Hepatocyte (in vitro differentiated cells): ENCODE results near the gene CCSER2. TPM values are rescaled to one million over a fixed set of nuclear protein-coding genes. Genes with fewer than 3 reads are reported as not detected.

Source experiments
- DNase-seq: peaks from one replicate; pipeline ENCODE4 v3.0.0-alpha.2; 2016; ENCODE audit warnings: low spot score
- H2AFZ ChIP-seq: fragments of 200-600 bp; sonication (generic); 2 replicates; pipeline ENCODE4 v1.6.0; 2016; ENCODE audit warnings: antibody characterized with exemption, mild to moderate bottlenecking
- H3K27ac ChIP-seq: fragments of 200-600 bp; sonication (generic); 2 replicates; pipeline ENCODE4 v1.5.1; 2016; ENCODE audit warnings: mild to moderate bottlenecking
- H3K27me3 ChIP-seq: fragments of 200-600 bp; sonication (generic); 2 replicates; pipeline ENCODE4 v1.6.1; 2016
- H3K36me3 ChIP-seq: fragments of 200-600 bp; sonication (generic); replicated peaks from 2 replicates; pipeline ENCODE4 v1.5.1; 2016; ENCODE audit warnings: low read depth; ENCODE audit not compliant: insufficient read depth
- H3K4me1 ChIP-seq: fragments of 200-600 bp; sonication (generic); 2 replicates; pipeline ENCODE4 v1.5.1; 2016; ENCODE audit warnings: mild to moderate bottlenecking, moderate library complexity; ENCODE audit not compliant: insufficient read depth
- H3K4me2 ChIP-seq: fragments of 200-600 bp; sonication (generic); 2 replicates; pipeline ENCODE4 v1.6.0; 2016
- H3K4me3 ChIP-seq: fragments of 200-600 bp; sonication (generic); 2 replicates; pipeline ENCODE4 v1.5.1; 2016; ENCODE audit warnings: mild to moderate bottlenecking
- H3K79me2 ChIP-seq: fragments of 200-600 bp; sonication (generic); 2 replicates; pipeline ENCODE4 v1.6.0; 2017; ENCODE audit warnings: mild to moderate bottlenecking
- H3K9me2 ChIP-seq: fragments of 200-600 bp; sonication (generic); replicated peaks from 2 replicates; pipeline ENCODE4 v1.6.0; 2017; ENCODE audit warnings: mild to moderate bottlenecking; ENCODE audit not compliant: insufficient read depth
- H3K9me3 ChIP-seq: fragments of 200-600 bp; sonication (generic); 2 replicates; pipeline ENCODE4 v1.5.1; 2016; ENCODE audit warnings: low read depth, mild to moderate bottlenecking
- H4K20me1 ChIP-seq: fragments of 200-600 bp; sonication (generic); 2 replicates; pipeline ENCODE4 v1.6.0; 2016; ENCODE audit warnings: mild to moderate bottlenecking; ENCODE audit not compliant: insufficient read depth, poor library complexity, severe bottlenecking
- EZH2 ChIP-seq: fragments of 200-600 bp; sonication (generic); IDR thresholded peaks from 2 replicates; pipeline ENCODE4 v1.6.1; 2016; ENCODE audit warnings: antibody characterized with exemption, mild to moderate bottlenecking, borderline replicate concordance
- EZH2phosphoT487 ChIP-seq: fragments of 200-600 bp; sonication (generic); IDR thresholded peaks from one replicate; pipeline ENCODE4 v1.6.1; 2018; ENCODE audit warnings: antibody characterized with exemption, mild to moderate bottlenecking, low read depth, moderate library complexity; ENCODE audit not compliant: unreplicated experiment, severe bottlenecking
- WGBS: methylation state at CpG from one replicate; pipeline ENCODE4 v1.1.6; 2016; ENCODE audit warnings: low lambda C conversion rate; ENCODE audit errors: missing lambda C conversion rate; 5-methylcytosine and 5-hydroxymethylcytosine counted together
- polyA plus RNA-seq: library from polyadenylated mRNA; unstranded; fragments of >200 nt; fragmentation: Nextera tagmentation; extraction: Ambion mirVana; gene quantifications from 2 replicates; pipeline ENCODE4 v1.2.1, GENCODE V29; 2016
- total RNA-seq: library from RNA; depleted of rRNA; stranded (reverse); fragments of >200 nt; gene quantifications from 2 replicates; pipeline ENCODE4 v1.2.3, GENCODE V29; 2014
- TF ChIP-seq, protein P1 (sequence below): fragments of 200-600 bp; sonication (generic); IDR thresholded peaks from 2 replicates; pipeline ENCODE4 v1.5.1; 2016; ENCODE audit warnings: antibody characterized with exemption, mild to moderate bottlenecking; ENCODE audit not compliant: poor library complexity

CCSER2 gene
- total and polyA plus RNA-seq, 2 experiments from 2014 or later = 36.5 to 39.7 TPM

DNA sequence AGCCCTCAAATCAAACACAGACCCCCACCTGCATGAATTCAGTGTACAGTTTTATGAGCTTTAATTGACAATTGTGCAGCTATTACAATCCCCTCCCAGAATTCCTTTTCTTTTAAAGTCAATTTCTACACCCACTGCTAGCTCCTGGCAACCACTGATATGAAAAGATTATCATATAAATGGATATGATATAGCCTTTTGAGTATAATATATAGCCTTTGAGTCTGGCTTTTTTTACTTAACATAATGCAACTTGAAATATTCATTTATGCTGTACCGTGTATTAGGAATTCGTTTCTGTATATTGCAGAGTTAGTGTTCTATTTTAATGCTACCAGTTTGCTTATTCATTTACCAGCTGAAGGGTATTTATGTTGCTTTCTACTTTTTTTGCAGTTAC lies 127.7 kb downstream of the CCSER2 start:
- Histone ChIP-seq H3K9me3 (peaks cover 10% of the 10 kb centered on the region), H3K4me2 (no peak overlapping the region), H3K27ac (no peak overlapping the region), H3K9me2 (no peaks in the 10 kb centered on the region), H3K36me3 (no peaks in the 10 kb centered on the region), H3K4me3 (no peak overlapping the region), H3K27me3 (no peaks in the 10 kb centered on the region), H3K4me1 (no peaks in the 10 kb centered on the region), H3K79me2 (peaks cover under 1% of the 10 kb centered on the region), H4K20me1 (no peaks in the 10 kb centered on the region), H2AFZ (no peak overlapping the region)
- DNase-seq = no peak
- TF ChIP-seq EZH2phosphoT487 (no peak), EZH2 (no peak)
- TF ChIP-seq, protein P1, sequence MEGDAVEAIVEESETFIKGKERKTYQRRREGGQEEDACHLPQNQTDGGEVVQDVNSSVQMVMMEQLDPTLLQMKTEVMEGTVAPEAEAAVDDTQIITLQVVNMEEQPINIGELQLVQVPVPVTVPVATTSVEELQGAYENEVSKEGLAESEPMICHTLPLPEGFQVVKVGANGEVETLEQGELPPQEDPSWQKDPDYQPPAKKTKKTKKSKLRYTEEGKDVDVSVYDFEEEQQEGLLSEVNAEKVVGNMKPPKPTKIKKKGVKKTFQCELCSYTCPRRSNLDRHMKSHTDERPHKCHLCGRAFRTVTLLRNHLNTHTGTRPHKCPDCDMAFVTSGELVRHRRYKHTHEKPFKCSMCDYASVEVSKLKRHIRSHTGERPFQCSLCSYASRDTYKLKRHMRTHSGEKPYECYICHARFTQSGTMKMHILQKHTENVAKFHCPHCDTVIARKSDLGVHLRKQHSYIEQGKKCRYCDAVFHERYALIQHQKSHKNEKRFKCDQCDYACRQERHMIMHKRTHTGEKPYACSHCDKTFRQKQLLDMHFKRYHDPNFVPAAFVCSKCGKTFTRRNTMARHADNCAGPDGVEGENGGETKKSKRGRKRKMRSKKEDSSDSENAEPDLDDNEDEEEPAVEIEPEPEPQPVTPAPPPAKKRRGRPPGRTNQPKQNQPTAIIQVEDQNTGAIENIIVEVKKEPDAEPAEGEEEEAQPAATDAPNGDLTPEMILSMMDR = no peak
- WGBS = 81% methylated on average over 2 of the region's 2 CpGs

DNA sequence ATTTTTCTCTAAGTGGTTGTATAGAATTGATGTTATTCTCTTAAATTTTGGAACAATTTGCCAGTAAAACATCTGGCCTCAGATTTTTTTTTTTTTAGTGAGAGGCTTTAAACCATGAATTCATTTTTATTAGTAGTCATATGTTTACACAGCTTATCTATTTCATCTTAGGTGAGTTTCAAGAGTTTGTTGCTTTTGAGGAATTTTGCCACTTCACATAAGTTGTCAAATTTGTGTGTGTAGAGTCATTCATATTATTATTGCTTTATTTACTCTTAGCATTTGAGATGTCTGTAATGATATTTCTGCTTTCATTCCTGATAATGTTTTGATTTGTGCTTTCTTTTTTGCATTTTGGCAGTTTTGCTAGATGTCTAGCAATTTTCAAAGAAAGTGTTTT lies 132.1 kb downstream of the CCSER2 start:
- Histone ChIP-seq H3K36me3 (no peaks in the 10 kb centered on the region), H3K4me2 (no peak overlapping the region), H3K4me1 (no peaks in the 10 kb centered on the region), H3K79me2 (peaks cover 7% of the 10 kb centered on the region), H3K27me3 (no peaks in the 10 kb centered on the region), H3K27ac (no peak overlapping the region), H3K4me3 (no peak overlapping the region), H4K20me1 (no peaks in the 10 kb centered on the region), H3K9me3 (peaks cover 10% of the 10 kb centered on the region), H3K9me2 (no peaks in the 10 kb centered on the region), H2AFZ (no peak overlapping the region)
- TF ChIP-seq, protein P1 = no peak
- TF ChIP-seq EZH2 (no peak), EZH2phosphoT487 (no peak)
- DNase-seq = no peak

DNA sequence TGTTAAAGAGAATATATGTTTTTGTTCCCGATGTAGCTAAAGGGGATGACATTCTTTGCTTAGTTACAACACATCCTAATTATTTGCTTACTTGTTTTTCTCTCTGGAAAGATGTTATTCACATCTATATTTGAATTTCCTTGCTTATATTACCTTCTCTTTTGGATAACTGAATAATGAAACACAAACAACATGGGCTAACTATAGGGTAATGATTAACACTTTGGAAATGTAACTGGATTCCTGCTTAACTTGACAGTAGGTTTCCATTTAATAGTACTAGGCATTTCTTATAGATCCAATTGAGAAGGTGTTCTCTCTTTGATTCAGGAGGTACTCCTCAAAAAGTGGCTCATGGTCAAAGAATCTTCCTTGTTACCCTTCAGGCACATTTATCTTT lies 141.1 kb downstream of the CCSER2 start:
- H4K20me1 ChIP-seq = no peaks in the 10 kb centered on the region
- H3K36me3 ChIP-seq = no peaks in the 10 kb centered on the region
- H3K4me2 ChIP-seq = no peak overlapping the region
- H2AFZ ChIP-seq = no peak overlapping the region
- H3K27ac ChIP-seq = no peak overlapping the region
- no peaks in the 10 kb centered on the region for H3K27me3 ChIP-seq
- H3K9me2 ChIP-seq = no peaks in the 10 kb centered on the region
- no peak for DNase-seq
- TF ChIP-seq EZH2 (no peak), EZH2phosphoT487 (no peak)
- TF ChIP-seq, protein P1 = no peak
- H3K4me1 ChIP-seq = no peaks in the 10 kb centered on the region
- WGBS = 74% methylated on average over 1 of the region's 1 CpG
- H3K79me2 ChIP-seq = no peaks in the 10 kb centered on the region
- H3K9me3 ChIP-seq = no peaks in the 10 kb centered on the region
- H3K4me3 ChIP-seq = no peak overlapping the region

DNA sequence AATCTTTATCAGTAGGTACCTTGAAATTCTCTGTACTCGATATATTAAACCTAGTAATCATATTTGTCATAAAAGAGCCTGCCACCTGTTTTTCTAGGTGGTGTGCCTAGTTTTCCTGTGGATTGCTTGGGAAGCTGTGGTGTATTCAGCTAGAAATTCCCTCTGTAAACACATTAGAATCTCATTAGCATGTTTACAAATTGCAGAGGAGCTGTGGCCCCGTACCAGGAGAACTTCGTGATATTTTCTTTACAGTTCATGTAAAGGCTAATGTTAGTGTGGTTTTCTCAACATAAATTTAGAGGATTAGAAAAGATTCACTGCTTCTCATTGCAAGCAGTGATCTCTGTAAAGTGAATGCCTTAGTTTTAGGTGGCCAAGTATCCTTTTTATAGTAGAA lies 144.7 kb downstream of the CCSER2 start:
- Histone ChIP-seq H3K9me2 (no peaks in the 10 kb centered on the region), H2AFZ (no peak overlapping the region), H3K9me3 (no peaks in the 10 kb centered on the region), H3K27me3 (no peaks in the 10 kb centered on the region), H3K27ac (no peak overlapping the region), H4K20me1 (no peaks in the 10 kb centered on the region), H3K36me3 (no peaks in the 10 kb centered on the region), H3K79me2 (no peaks in the 10 kb centered on the region), H3K4me3 (no peak overlapping the region), H3K4me2 (no peak overlapping the region), H3K4me1 (no peaks in the 10 kb centered on the region)
- DNase-seq = no peak
- TF ChIP-seq EZH2 (no peak), EZH2phosphoT487 (no peak)
- TF ChIP-seq, protein P1 = no peak
- 71% methylated on average over 3 of the region's 3 CpGs for WGBS
